Type B pancreatic cell (in vitro differentiated cells): Measurements from ENCODE around the gene GABARAP. TPM values are rescaled to one million over a fixed set of nuclear protein-coding genes. Genes with fewer than 3 reads are reported as not detected.

ENCODE experiments used
- DNase-seq: peaks from one replicate; pipeline ENCODE4 v3.0.0; 2021; ENCODE audit warnings: mixed read lengths; ENCODE audit not compliant: unreplicated experiment; ENCODE audit errors: extremely low spot score
- H3K27ac Mint-ChIP-seq: 2 replicates; pipeline ENCODE4 v1.8.0; 2021; ENCODE audit warnings: mild to moderate bottlenecking, mixed read lengths
- H3K27me3 Mint-ChIP-seq: 2 replicates; pipeline ENCODE4 v1.8.0; 2021; ENCODE audit warnings: mixed read lengths
- H3K36me3 Mint-ChIP-seq: 2 replicates; pipeline ENCODE4 v1.8.0; 2021; ENCODE audit warnings: mixed read lengths
- H3K4me1 Mint-ChIP-seq: one replicate; pipeline ENCODE4 v1.8.0; 2021; ENCODE audit warnings: mixed read lengths; ENCODE audit not compliant: unreplicated experiment
- H3K4me3 Mint-ChIP-seq: 2 replicates; pipeline ENCODE4 v1.8.0; 2021; ENCODE audit warnings: mild to moderate bottlenecking, mixed read lengths
- H3K9me3 Mint-ChIP-seq: 2 replicates; pipeline ENCODE4 v1.8.0; 2021; ENCODE audit warnings: mixed read lengths
- CTCF ChIP-seq: fragments of 200-600 bp; sonication (generic); conservative IDR thresholded peaks from 2 replicates; pipeline ENCODE4 v1.5.0; 2021; ENCODE audit warnings: antibody characterized with exemption, mild to moderate bottlenecking
- microRNA-seq: library from miRNA; unstranded; fragments of <30 nt; microRNA quantifications from one replicate; pipeline ENCODE4, GENCODE V29; 2020
- total RNA-seq: library from RNA; stranded (reverse); gene quantifications from 2 replicates; pipeline ENCODE4 v1.2.1, GENCODE V29; 2021; ENCODE audit warnings: low replicate concordance

Gene GABARAP
- total RNA-seq, 1 donor from 2014 or later: 478 TPM

- no peaks in the 10 kb centered on the region for H3K4me1 Mint-ChIP-seq
- no peaks in the 10 kb centered on the region for H3K27me3 Mint-ChIP-seq
- no peak overlapping the region for H3K4me3 Mint-ChIP-seq
- no peaks in the 10 kb centered on the region for H3K9me3 Mint-ChIP-seq
- DNase-seq: no peak
- TF ChIP-seq CTCF: no peak
- H3K36me3 Mint-ChIP-seq: no peaks in the 10 kb centered on the region
- no peak overlapping the region for H3K27ac Mint-ChIP-seq
Measured at GRCh38 chr17:7192271-7192937, 49.8 kb downstream of the GABARAP start.

GRCh38 chr17:7191571-7192270, 50.5 kb downstream of the GABARAP start:
- H3K36me3 Mint-ChIP-seq: no peaks in the 10 kb centered on the region
- no peak for TF ChIP-seq CTCF
- H3K4me1 Mint-ChIP-seq: no peaks in the 10 kb centered on the region
- H3K4me3 Mint-ChIP-seq: no peak overlapping the region
- no peak for DNase-seq
- H3K27ac Mint-ChIP-seq: no peak overlapping the region
- no peaks in the 10 kb centered on the region for H3K9me3 Mint-ChIP-seq
- H3K27me3 Mint-ChIP-seq: no peaks in the 10 kb centered on the region

- H3K27me3 Mint-ChIP-seq: no peaks in the 10 kb centered on the region
- H3K4me3 Mint-ChIP-seq: no peak overlapping the region
- H3K27ac Mint-ChIP-seq: no peak overlapping the region
- H3K4me1 Mint-ChIP-seq: no peaks in the 10 kb centered on the region
- TF ChIP-seq CTCF: no peak
- no peaks in the 10 kb centered on the region for H3K36me3 Mint-ChIP-seq
- no peaks in the 10 kb centered on the region for H3K9me3 Mint-ChIP-seq
- DNase-seq: no peak
Measured at GRCh38 chr17:7191069-7191468, 51.2 kb downstream of the GABARAP start.

- Mint-ChIP-seq H3K4me1 (no peaks in the 10 kb centered on the region), H3K27me3 (no peaks in the 10 kb centered on the region), H3K36me3 (no peaks in the 10 kb centered on the region), H3K4me3 (no peak overlapping the region), H3K9me3 (no peaks in the 10 kb centered on the region), H3K27ac (no peak overlapping the region)
- DNase-seq: no peak
- TF ChIP-seq CTCF: no peak
Measured at GRCh38 chr17:7190276-7190917, 51.9 kb downstream of the GABARAP start.

Small RNAs within 50 kb of the gene (microRNA-seq; reads per million reads assigned to microRNA genes)
- 3,127 reads per million, percentile 89 among the genes with 10 or more reads in this experiment for gene MIR324

Other genes starting within 250 kb of the GABARAP start
- gene ALOX12, start 246.4 kb downstream of the GABARAP start, total RNA-seq: 0.34 and 2.1 TPM in 2 replicates
- gene RNASEK, start 229.8 kb downstream of the GABARAP start, total RNA-seq: 176 and 208 TPM in 2 replicates
- not detected in 2 replicates for gene BCL6B, start 219.4 kb downstream of the GABARAP start, total RNA-seq
- 13.5 and 15.5 TPM in 2 replicates for gene SLC16A13, start 206.4 kb downstream of the GABARAP start, total RNA-seq
- gene SLC16A11, start 198.4 kb downstream of the GABARAP start, total RNA-seq: 3.9 and 10.5 TPM in 2 replicates
- gene CLEC10A, start 162.2 kb downstream of the GABARAP start, total RNA-seq: not detected in 2 replicates
- gene ASGR2, start 127.6 kb downstream of the GABARAP start, total RNA-seq: 0.82 and 1.3 TPM in 2 replicates
- gene ASGR1, start 63.1 kb downstream of the GABARAP start, total RNA-seq: 7.5 and 9.7 TPM in 2 replicates
- gene DLG4, start 22.6 kb downstream of the GABARAP start, total RNA-seq: 7.8 and 46.1 TPM in 2 replicates
- 573 and 617 TPM in 2 replicates for gene ACADVL, start 22.5 kb downstream of the GABARAP start, total RNA-seq
- gene DVL2, start 7.9 kb downstream of the GABARAP start, total RNA-seq: 62.8 and 93.9 TPM in 2 replicates
- gene PHF23, start 3.0 kb downstream of the GABARAP start, total RNA-seq: 42.8 and 61.1 TPM in 2 replicates
- gene CTDNEP1, start 9.3 kb upstream of the GABARAP start, total RNA-seq: 138 and 154 TPM in 2 replicates
- 43.1 and 55.7 TPM in 2 replicates for gene ELP5, start 9.8 kb upstream of the GABARAP start, total RNA-seq
- gene CLDN7, start 20.0 kb upstream of the GABARAP start, total RNA-seq: 118 and 284 TPM in 2 replicates
- gene SLC2A4, start 39.3 kb upstream of the GABARAP start, total RNA-seq: 1.2 and 4.0 TPM in 2 replicates
- gene YBX2, start 52.2 kb upstream of the GABARAP start, total RNA-seq: 4.5 and 7.0 TPM in 2 replicates
- gene EIF5A, start 65.2 kb upstream of the GABARAP start, total RNA-seq: 454 and 510 TPM in 2 replicates
- 75.0 and 75.4 TPM in 2 replicates for gene GPS2, start 72.9 kb upstream of the GABARAP start, total RNA-seq
- 49.9 and 61.5 TPM in 2 replicates for gene NEURL4, start 86.9 kb upstream of the GABARAP start, total RNA-seq
- gene ACAP1, start 94.1 kb upstream of the GABARAP start, total RNA-seq: 3.2 and 8.3 TPM in 2 replicates
- 9.5 and 15.5 TPM in 2 replicates for gene KCTD11, start 109.7 kb upstream of the GABARAP start, total RNA-seq
- not detected in 2 replicates for gene TMEM95, start 112.7 kb upstream of the GABARAP start, total RNA-seq
- gene TNK1, start 138.6 kb upstream of the GABARAP start, total RNA-seq: 6.6 and 11.5 TPM in 2 replicates
- gene PLSCR3, start 152.1 kb upstream of the GABARAP start, total RNA-seq: 39.8 and 55.8 TPM in 2 replicates
- gene TMEM256, start 161.6 kb upstream of the GABARAP start, total RNA-seq: 89.8 and 90.3 TPM in 2 replicates
- 15.0 and 68.4 TPM in 2 replicates for gene NLGN2, start 165.4 kb upstream of the GABARAP start, total RNA-seq
- 0.31 TPM in 1 of 2 replicates, not detected in the other for gene SPEM1, start 177.9 kb upstream of the GABARAP start, total RNA-seq
- gene SPEM2, start 183.2 kb upstream of the GABARAP start, total RNA-seq: not detected in 2 replicates
- gene SPEM3, start 186.4 kb upstream of the GABARAP start, total RNA-seq: not detected in 2 replicates
- gene TMEM102, start 193.0 kb upstream of the GABARAP start, total RNA-seq: 6.4 and 15.9 TPM in 2 replicates
- gene FGF11, start 197.1 kb upstream of the GABARAP start, total RNA-seq: 21.8 and 76.0 TPM in 2 replicates
- gene CHRNB1, start 202.6 kb upstream of the GABARAP start, total RNA-seq: 16.4 and 51.1 TPM in 2 replicates
- gene ZBTB4, start 237.2 kb upstream of the GABARAP start, total RNA-seq: 34.5 and 76.6 TPM in 2 replicates
- not detected in 2 replicates for gene SLC35G6, start 239.0 kb upstream of the GABARAP start, total RNA-seq
- gene POLR2A, start 241.9 kb upstream of the GABARAP start, total RNA-seq: 175 and 244 TPM in 2 replicates